Measurements from ENCODE around the gene CCND2. TPM values are rescaled to one million over a fixed set of nuclear protein-coding genes. Genes with fewer than 3 reads are reported as not detected.

Gene CCND2
- total RNA-seq, 4 donors from 2014 or later = 73.3 to 116 (median 92.6) TPM

- no peak for ATAC-seq (ENCODE audit: low FRiP score)
- no peak for DNase-seq (ENCODE audit: low spot score)
- TF ChIP-seq CTCF (IDR thresholded peaks at IDR 0.05) = no peak
Measured at GRCh38 chr12:4286771-4287317, 13.3 kb downstream of the CCND2 start.

- DNase-seq (ENCODE audit: low spot score) (no peak), ATAC-seq (ENCODE audit: low FRiP score) (peak; percentile 31)
- TF ChIP-seq CTCF (IDR thresholded peaks at IDR 0.05) = no peak
Measured at GRCh38 chr12:4287325-4288211, 14.0 kb downstream of the CCND2 start.

GRCh38 chr12:4288296-4289131, 15.0 kb downstream of the CCND2 start:
- no peak for TF ChIP-seq CTCF (IDR thresholded peaks at IDR 0.05)
- ATAC-seq (ENCODE audit: low FRiP score) (no peak), DNase-seq (ENCODE audit: low spot score) (no peak)

GRCh38 chr12:4289231-4289878, 15.8 kb downstream of the CCND2 start:
- ATAC-seq (ENCODE audit: low FRiP score) = no peak
- TF ChIP-seq CTCF (IDR thresholded peaks at IDR 0.05) = no peak
- DNase-seq (ENCODE audit: low spot score) = no peak

GRCh38 chr12:4289998-4290790, 16.6 kb downstream of the CCND2 start:
- no peak for TF ChIP-seq CTCF (IDR thresholded peaks at IDR 0.05)
- no peak for DNase-seq (ENCODE audit: low spot score)

More at GRCh38 chr12:4289998-4290790, 16.6 kb downstream of the CCND2 start:
- ATAC-seq (ENCODE audit: low FRiP score) = no peak
